ENCODE data around the gene ATF1.

The ATF1 gene

DNA sequence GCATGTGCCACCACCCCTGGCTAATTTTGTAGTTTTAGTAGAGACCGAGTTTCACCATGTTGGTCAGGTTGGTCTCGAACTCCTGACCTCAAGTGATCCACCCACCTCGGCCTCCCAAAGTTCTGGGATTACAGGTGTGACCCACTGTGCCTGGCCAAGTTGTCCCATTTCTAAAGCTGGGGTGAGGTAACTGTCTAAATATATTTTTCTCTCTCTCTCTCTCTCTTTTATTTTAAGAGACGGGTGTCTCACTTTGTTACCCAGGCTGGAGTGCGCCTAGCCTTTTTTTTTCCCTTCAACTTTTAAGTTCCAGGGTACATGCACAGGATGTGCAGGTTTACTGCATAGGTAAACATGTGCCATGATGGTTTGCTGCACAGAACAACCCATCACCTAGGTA, 8.6 kb downstream of the ATF1 start:
- H3K4me1 ChIP-seq (ENCODE audit: control insufficient read depth, insufficient read depth, low read depth, low read length) = no peaks in the 10 kb centered on the region
- H3K4me2 ChIP-seq (ENCODE audit: low read length, poor library complexity, severe bottlenecking) = no peak overlapping the region
- no peak overlapping the region for H2BK5ac ChIP-seq (ENCODE audit: low read depth, low read length, poor library complexity, severe bottlenecking)
- H4K8ac ChIP-seq (ENCODE audit: low read length) = no peak overlapping the region
- no peak overlapping the region for H2AFZ ChIP-seq (ENCODE audit: low read depth, low read length)
- H3K36me3 ChIP-seq (ENCODE audit: control insufficient read depth in 1 of 2, insufficient read depth in 2 of 2, low read depth in 1 of 2, low read length in 2 of 2) = peaks cover 5 to 24% of the 10 kb centered on the region in 2 experiments
- no peak overlapping the region for H3K27ac ChIP-seq (ENCODE audit: low read length, poor library complexity, severe bottlenecking)
- H3K27me3 ChIP-seq (ENCODE audit: control insufficient read depth in 1 of 2, insufficient read depth in 1 of 2, low read length in 2 of 2) = no peaks in the 10 kb centered on the region
- WGBS = 99% methylated on average over 5 of the region's 5 CpGs
- H4K91ac ChIP-seq (ENCODE audit: low read length) = no peak overlapping the region
- no peak overlapping the region for H3K18ac ChIP-seq (ENCODE audit: low read depth in 1 of 2, low read length in 2 of 2)
- no peak overlapping the region for H2BK15ac ChIP-seq (ENCODE audit: low read depth, poor library complexity, severe bottlenecking)
- H3K23ac ChIP-seq (ENCODE audit: low read length in 2 of 2) = no peak overlapping the region
- H3K79me1 ChIP-seq (replicated peaks; ENCODE audit: low read length, poor library complexity, severe bottlenecking) = peaks cover 21% of the 10 kb centered on the region
- H3K4ac ChIP-seq (ENCODE audit: low read depth in 1 of 2, low read length in 2 of 2) = no peak overlapping the region
- no peak overlapping the region for H3K14ac ChIP-seq (ENCODE audit: low read length in 2 of 2)
- H3K4me3 ChIP-seq (ENCODE audit: insufficient read depth in 1 of 2, low read depth in 1 of 2, low read length in 2 of 2) = no peak overlapping the region
- no peak overlapping the region for H3K9ac ChIP-seq (ENCODE audit: low read length)
- H2BK120ac ChIP-seq (ENCODE audit: low read depth, low read length) = no peak overlapping the region
- no peak overlapping the region for H2BK12ac ChIP-seq (ENCODE audit: low read length in 2 of 2)
- H3K9me3 ChIP-seq (ENCODE audit: control insufficient read depth, low read length) = no peaks in the 10 kb centered on the region
- DNase-seq = no peak
- H2AK5ac ChIP-seq (ENCODE audit: low read length, severe bottlenecking) = no peak overlapping the region

GRCh38 chr12:50772877-50773276, 9.0 kb downstream of the ATF1 start:
- H3K36me3 ChIP-seq (ENCODE audit: control insufficient read depth in 1 of 2, insufficient read depth in 2 of 2, low read depth in 1 of 2, low read length in 2 of 2) = peaks cover 5 to 24% of the 10 kb centered on the region in 2 experiments
- H3K4me1 ChIP-seq (ENCODE audit: control insufficient read depth, insufficient read depth, low read depth, low read length) = no peaks in the 10 kb centered on the region
- no peak overlapping the region for H3K4me2 ChIP-seq (ENCODE audit: low read length, poor library complexity, severe bottlenecking)
- H4K8ac ChIP-seq (ENCODE audit: low read length) = no peak overlapping the region
- no peak overlapping the region for H3K14ac ChIP-seq (ENCODE audit: low read length in 2 of 2)
- no peaks in the 10 kb centered on the region for H3K27me3 ChIP-seq (ENCODE audit: control insufficient read depth in 1 of 2, insufficient read depth in 1 of 2, low read length in 2 of 2)
- DNase-seq = no peak
- H3K79me1 ChIP-seq (replicated peaks; ENCODE audit: low read length, poor library complexity, severe bottlenecking) = peaks cover 23% of the 10 kb centered on the region
- H4K91ac ChIP-seq (ENCODE audit: low read length) = no peak overlapping the region
- no peak overlapping the region for H3K4ac ChIP-seq (ENCODE audit: low read depth in 1 of 2, low read length in 2 of 2)
- no peak overlapping the region for H3K9ac ChIP-seq (ENCODE audit: low read length)
- no peak overlapping the region for H2BK15ac ChIP-seq (ENCODE audit: low read depth, poor library complexity, severe bottlenecking)
- H3K4me3 ChIP-seq (ENCODE audit: insufficient read depth in 1 of 2, low read depth in 1 of 2, low read length in 2 of 2) = no peak overlapping the region
- no peak overlapping the region for H2BK5ac ChIP-seq (ENCODE audit: low read depth, low read length, poor library complexity, severe bottlenecking)
- H3K23ac ChIP-seq (ENCODE audit: low read length in 2 of 2) = no peak overlapping the region
- H2AFZ ChIP-seq (ENCODE audit: low read depth, low read length) = no peak overlapping the region
- WGBS = no CpG with 5 or more reads among the region's 2 CpGs
- no peak overlapping the region for H2BK12ac ChIP-seq (ENCODE audit: low read length in 2 of 2)
- no peak overlapping the region for H2BK120ac ChIP-seq (ENCODE audit: low read depth, low read length)
- no peak overlapping the region for H3K18ac ChIP-seq (ENCODE audit: low read depth in 1 of 2, low read length in 2 of 2)
- H3K27ac ChIP-seq (ENCODE audit: low read length, poor library complexity, severe bottlenecking) = no peak overlapping the region
- H3K9me3 ChIP-seq (ENCODE audit: control insufficient read depth, low read length) = no peaks in the 10 kb centered on the region
- no peak overlapping the region for H2AK5ac ChIP-seq (ENCODE audit: low read length, severe bottlenecking)

GRCh38 chr12:50775251-50775650, 11.3 kb downstream of the ATF1 start:
- no peak overlapping the region for H3K4me2 ChIP-seq (ENCODE audit: low read length, poor library complexity, severe bottlenecking)
- H3K4me3 ChIP-seq (ENCODE audit: insufficient read depth in 1 of 2, low read depth in 1 of 2, low read length in 2 of 2) = no peak overlapping the region
- no peaks in the 10 kb centered on the region for H3K4me1 ChIP-seq (ENCODE audit: control insufficient read depth, insufficient read depth, low read depth, low read length)
- peak overlapping the region in 1 of 2 experiments; percentile 69 for H3K23ac ChIP-seq (ENCODE audit: low read length in 2 of 2)
- no peak overlapping the region for H4K91ac ChIP-seq (ENCODE audit: low read length)
- H4K8ac ChIP-seq (ENCODE audit: low read length) = no peak overlapping the region
- no peak overlapping the region for H2AFZ ChIP-seq (ENCODE audit: low read depth, low read length)
- H3K9ac ChIP-seq (ENCODE audit: low read length) = no peak overlapping the region
- H2BK12ac ChIP-seq (ENCODE audit: low read length in 2 of 2) = peak overlapping the region in 1 of 2 experiments; percentile 72
- H3K14ac ChIP-seq (ENCODE audit: low read length in 2 of 2) = no peak overlapping the region
- H2AK5ac ChIP-seq (ENCODE audit: low read length, severe bottlenecking) = no peak overlapping the region
- H2BK120ac ChIP-seq (ENCODE audit: low read depth, low read length) = no peak overlapping the region
- peaks cover 29% of the 10 kb centered on the region for H3K79me1 ChIP-seq (replicated peaks; ENCODE audit: low read length, poor library complexity, severe bottlenecking)
- DNase-seq = no peak
- H3K18ac ChIP-seq (ENCODE audit: low read depth in 1 of 2, low read length in 2 of 2) = no peak overlapping the region
- H2BK5ac ChIP-seq (ENCODE audit: low read depth, low read length, poor library complexity, severe bottlenecking) = no peak overlapping the region
- 100% methylated on average over 2 of the region's 2 CpGs for WGBS
- no peak overlapping the region for H2BK15ac ChIP-seq (ENCODE audit: low read depth, poor library complexity, severe bottlenecking)
- no peaks in the 10 kb centered on the region for H3K27me3 ChIP-seq (ENCODE audit: control insufficient read depth in 1 of 2, insufficient read depth in 1 of 2, low read length in 2 of 2)
- H3K27ac ChIP-seq (ENCODE audit: low read length, poor library complexity, severe bottlenecking) = no peak overlapping the region
- H3K4ac ChIP-seq (ENCODE audit: low read depth in 1 of 2, low read length in 2 of 2) = no peak overlapping the region
- peaks cover 5 to 22% of the 10 kb centered on the region in 2 experiments for H3K36me3 ChIP-seq (ENCODE audit: control insufficient read depth in 1 of 2, insufficient read depth in 2 of 2, low read depth in 1 of 2, low read length in 2 of 2)
- no peaks in the 10 kb centered on the region for H3K9me3 ChIP-seq (ENCODE audit: control insufficient read depth, low read length)

DNA sequence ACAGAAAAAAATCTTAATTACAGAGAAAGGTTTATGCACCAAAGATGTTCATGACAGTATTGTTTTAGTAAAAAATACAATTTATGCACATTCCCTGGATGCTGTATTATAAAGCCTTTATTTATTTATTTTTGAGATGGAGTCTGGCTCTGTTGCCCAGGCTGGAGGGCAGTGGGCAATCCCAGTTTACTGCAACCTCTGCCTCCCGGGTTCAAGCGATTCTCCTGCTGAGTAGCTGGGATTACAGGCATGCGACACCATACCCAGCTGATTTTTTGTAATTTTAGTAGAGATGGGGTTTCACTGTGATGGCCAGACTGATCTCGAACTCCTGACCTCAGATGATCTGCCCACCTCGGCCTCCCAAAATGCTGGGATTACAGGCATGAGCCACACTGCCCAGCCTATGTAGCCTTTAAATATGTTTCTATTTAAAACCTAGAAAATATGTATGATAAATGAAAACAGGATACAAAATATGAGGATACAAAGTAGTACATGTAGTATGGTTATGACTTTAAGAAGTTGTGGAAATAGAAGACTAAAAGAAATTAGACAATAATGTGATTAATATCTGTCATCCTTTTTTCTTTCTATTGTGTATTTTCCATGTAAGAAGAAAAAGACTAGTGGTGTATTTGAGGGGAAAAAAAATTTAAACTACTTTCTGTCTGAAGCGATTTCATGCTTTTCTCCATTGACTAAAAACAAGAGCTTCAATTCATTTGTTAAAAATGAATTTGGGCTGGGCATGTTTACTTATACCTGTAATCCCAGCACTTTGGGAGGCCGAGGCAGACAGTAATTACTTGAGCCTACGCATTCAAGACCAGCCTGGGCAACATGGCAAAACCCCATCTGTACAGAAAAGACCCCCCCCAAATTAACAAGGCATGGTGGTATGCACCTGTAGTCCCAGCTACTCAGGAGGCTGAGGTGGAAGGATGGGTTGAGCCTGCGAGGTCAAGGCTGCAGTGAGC, 13.1 kb downstream of the ATF1 start:
- Histone ChIP-seq H3K9ac (ENCODE audit: low read length) (no peak overlapping the region), H3K79me1 (replicated peaks; ENCODE audit: low read length, poor library complexity, severe bottlenecking) (peaks cover 26% of the 10 kb centered on the region), H3K4me3 (ENCODE audit: insufficient read depth in 1 of 2, low read depth in 1 of 2, low read length in 2 of 2) (no peak overlapping the region), H3K4me1 (ENCODE audit: control insufficient read depth, insufficient read depth, low read depth, low read length) (no peaks in the 10 kb centered on the region), H3K23ac (ENCODE audit: low read length in 2 of 2) (no peak overlapping the region), H4K8ac (ENCODE audit: low read length) (no peak overlapping the region), H4K91ac (ENCODE audit: low read length) (no peak overlapping the region), H3K36me3 (ENCODE audit: control insufficient read depth in 1 of 2, insufficient read depth in 2 of 2, low read depth in 1 of 2, low read length in 2 of 2) (peaks cover 3 to 18% of the 10 kb centered on the region in 2 experiments), H2AFZ (ENCODE audit: low read depth, low read length) (no peak overlapping the region), H3K4ac (ENCODE audit: low read depth in 1 of 2, low read length in 2 of 2) (no peak overlapping the region), H3K18ac (ENCODE audit: low read depth in 1 of 2, low read length in 2 of 2) (no peak overlapping the region), H2BK120ac (ENCODE audit: low read depth, low read length) (no peak overlapping the region), H3K4me2 (ENCODE audit: low read length, poor library complexity, severe bottlenecking) (no peak overlapping the region), H3K9me3 (ENCODE audit: control insufficient read depth, low read length) (no peaks in the 10 kb centered on the region), H2AK5ac (ENCODE audit: low read length, severe bottlenecking) (no peak overlapping the region), H2BK5ac (ENCODE audit: low read depth, low read length, poor library complexity, severe bottlenecking) (no peak overlapping the region), H3K14ac (ENCODE audit: low read length in 2 of 2) (no peak overlapping the region), H3K27me3 (ENCODE audit: control insufficient read depth in 1 of 2, insufficient read depth in 1 of 2, low read length in 2 of 2) (no peaks in the 10 kb centered on the region), H3K27ac (ENCODE audit: low read length, poor library complexity, severe bottlenecking) (no peak overlapping the region), H2BK15ac (ENCODE audit: low read depth, poor library complexity, severe bottlenecking) (no peak overlapping the region), H2BK12ac (ENCODE audit: low read length in 2 of 2) (no peak overlapping the region)
- WGBS = 97% methylated on average over 6 of the region's 9 CpGs
- DNase-seq = no peak
